Mucosa of descending colon (tissue), 3 donors: ENCODE data around the gene HDLBP. TPM values are rescaled to one million over a fixed set of nuclear protein-coding genes. Genes with fewer than 3 reads are reported as not detected.

ENCODE experiments used
- ATAC-seq: fragments of 200-7000 bp; cut with Tn5 transposase; one replicate; pipeline ENCODE4 v1.9.1; 2020; ENCODE audit warnings: mild to moderate bottlenecking, moderate library complexity
- DNase-seq, 3 donors: peaks; one replicate each; pipeline ENCODE4 v3.0.0-alpha.2; 2020
- H3K36me3 ChIP-seq: fragments of 200-600 bp; one replicate; pipeline ENCODE4 v1.8.0; 2021; ENCODE audit warnings: low read depth, mild to moderate bottlenecking
- H3K4me1 ChIP-seq: fragments of 200-600 bp; one replicate; pipeline ENCODE4 v1.8.0; 2021; ENCODE audit warnings: low read depth, mild to moderate bottlenecking
- H3K4me3 ChIP-seq: fragments of 200-600 bp; one replicate; pipeline ENCODE4 v1.8.0; 2021; ENCODE audit warnings: mild to moderate bottlenecking
- H3K9me3 ChIP-seq: fragments of 200-600 bp; one replicate; pipeline ENCODE4 v1.8.0; 2021; ENCODE audit warnings: mild to moderate bottlenecking
- intact Hi-C, 2 donors: fragments of 100-400 bp; cut with DNase I in 1 of 2; cut with micrococcal nuclease in 1 of 2; formaldehyde crosslinking; loops; one replicate each; pipeline versions ENCODE4 v1.11.0 to v1.11.1; 2022; cut with DNase I, micrococcal nuclease
- total RNA-seq, 3 donors: library from RNA; stranded (reverse); fragmentation: NEBNext Ultra II Directional in 2 of 3; extraction: Animal tissue kit (Norgen Biotek cat#: 25700) in 2 of 3; gene quantifications; one replicate each; pipeline versions ENCODE4 v1.2.1 to v1.2.4, GENCODE V29; 2021 to 2023
- TF ChIP-seq, protein P1 (sequence below): fragments of 200-600 bp; IDR thresholded peaks from one replicate; pipeline ENCODE4 v1.8.0; 2022; ENCODE audit warnings: antibody characterized with exemption, mild to moderate bottlenecking
- donor health status: DM: no; HTN: no; CAD: no; lungs with moderate emphysema.
- donor health status: DM: no; HTN: no; CAD: no.
- donor health status: DM: no; HTN: yes; CAD: no.

Gene HDLBP
- total RNA-seq, 3 donors from 2014 or later = 363 to 417 (median 379) TPM

GRCh38 chr2:241223211-241224017 is 92.1 kb downstream of the HDLBP start:
- Histone ChIP-seq H3K9me3 (no peaks in the 10 kb centered on the region), H3K4me3 (no peak overlapping the region), H3K4me1 (peaks cover 7% of the 10 kb centered on the region), H3K36me3 (peaks cover 6% of the 10 kb centered on the region)
- intact Hi-C loops = no loop called here
- ATAC-seq (peak; percentile 7), DNase-seq (peak in 2 of 3 donors; percentile 18 to 31)
- TF ChIP-seq, protein P1, sequence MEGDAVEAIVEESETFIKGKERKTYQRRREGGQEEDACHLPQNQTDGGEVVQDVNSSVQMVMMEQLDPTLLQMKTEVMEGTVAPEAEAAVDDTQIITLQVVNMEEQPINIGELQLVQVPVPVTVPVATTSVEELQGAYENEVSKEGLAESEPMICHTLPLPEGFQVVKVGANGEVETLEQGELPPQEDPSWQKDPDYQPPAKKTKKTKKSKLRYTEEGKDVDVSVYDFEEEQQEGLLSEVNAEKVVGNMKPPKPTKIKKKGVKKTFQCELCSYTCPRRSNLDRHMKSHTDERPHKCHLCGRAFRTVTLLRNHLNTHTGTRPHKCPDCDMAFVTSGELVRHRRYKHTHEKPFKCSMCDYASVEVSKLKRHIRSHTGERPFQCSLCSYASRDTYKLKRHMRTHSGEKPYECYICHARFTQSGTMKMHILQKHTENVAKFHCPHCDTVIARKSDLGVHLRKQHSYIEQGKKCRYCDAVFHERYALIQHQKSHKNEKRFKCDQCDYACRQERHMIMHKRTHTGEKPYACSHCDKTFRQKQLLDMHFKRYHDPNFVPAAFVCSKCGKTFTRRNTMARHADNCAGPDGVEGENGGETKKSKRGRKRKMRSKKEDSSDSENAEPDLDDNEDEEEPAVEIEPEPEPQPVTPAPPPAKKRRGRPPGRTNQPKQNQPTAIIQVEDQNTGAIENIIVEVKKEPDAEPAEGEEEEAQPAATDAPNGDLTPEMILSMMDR = no peak

- Histone ChIP-seq H3K4me3 (no peak overlapping the region), H3K9me3 (no peaks in the 10 kb centered on the region), H3K4me1 (peaks cover 12% of the 10 kb centered on the region), H3K36me3 (no peaks in the 10 kb centered on the region)
- TF ChIP-seq, protein P1 = no peak
- ATAC-seq (no peak), DNase-seq (no peak)
- intact Hi-C loops = no loop called here
These were observed 95.6 kb downstream of the HDLBP start for GRCh38 chr2:241219856-241220356.

DNA sequence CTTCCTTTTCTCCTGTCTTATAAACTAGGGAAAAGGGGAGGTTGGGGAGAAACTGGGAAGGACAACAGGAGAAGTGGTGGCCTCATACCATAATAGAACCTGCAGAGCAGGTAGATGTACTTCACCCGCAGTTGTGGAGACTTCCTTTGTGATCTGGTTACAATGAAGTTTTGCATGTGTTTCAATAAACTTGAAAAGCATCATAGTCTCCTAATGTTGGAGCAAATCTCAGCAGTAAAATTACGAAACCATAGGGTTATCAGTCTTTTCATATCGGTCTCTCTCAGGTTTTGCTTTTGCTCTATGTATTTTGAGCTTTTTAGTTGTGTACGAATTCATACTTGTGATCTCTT is 96.5 kb downstream of the HDLBP start:
- peaks cover 12% of the 10 kb centered on the region for H3K4me1 ChIP-seq
- intact Hi-C loops = no loop called here
- no peaks in the 10 kb centered on the region for H3K9me3 ChIP-seq
- TF ChIP-seq, protein P1 = no peak
- ATAC-seq (no peak), DNase-seq (no peak)
- H3K4me3 ChIP-seq = no peak overlapping the region
- H3K36me3 ChIP-seq = no peaks in the 10 kb centered on the region

GRCh38 chr2:241218131-241219029 is 97.1 kb downstream of the HDLBP start:
- Histone ChIP-seq H3K9me3 (no peaks in the 10 kb centered on the region), H3K4me1 (peaks cover 12% of the 10 kb centered on the region), H3K36me3 (no peaks in the 10 kb centered on the region), H3K4me3 (no peak overlapping the region)
- ATAC-seq (peak; percentile 60), DNase-seq (peak; percentile 42 to 76 (median 62))
- intact Hi-C loops = no loop called here
- TF ChIP-seq, protein P1 = no peak

- DNase-seq = peak; percentile 66 to 82 (median 74)
- TF ChIP-seq, protein P1 = no peak
- Histone ChIP-seq H3K4me1 (peaks cover 12% of the 10 kb centered on the region), H3K9me3 (no peaks in the 10 kb centered on the region), H3K36me3 (no peaks in the 10 kb centered on the region), H3K4me3 (no peak overlapping the region)
- peak; percentile 79 for ATAC-seq
- intact Hi-C loops = no loop called here
These were observed 98.0 kb downstream of the HDLBP start for GRCh38 chr2:241217320-241218031.
